Measurements from ENCODE around the gene BTBD2.

- TF ChIP-seq CTCF (IDR thresholded peaks at IDR 0.05) = no peak
- no peak for TF ChIP-seq POLR2AphosphoS5 (IDR thresholded peaks at IDR 0.05)
- TF ChIP-seq POLR2A (IDR thresholded peaks at IDR 0.05) = no peak
Observed at GRCh38 chr19:1975162-1975480, 40.4 kb downstream of the BTBD2 start.

Data from sigmoid colon (tissue), 4 donors.